GM18873 (cell line): ENCODE data around the gene CATSPER4.

Experiments used
- ATAC-seq: cut with Tn5 transposase; IDR thresholded peaks from one replicate; pipeline ENCODE4 v1.9.1; 2021; ENCODE audit warnings: mild to moderate bottlenecking, moderate library complexity, moderate number of reproducible peaks; ENCODE audit not compliant: unreplicated experiment, low FRiP score

CATSPER4 gene

GRCh38 chr1:26190373-26190987, at the start of gene CATSPER4:
TSS of gene CATSPER4 (plus strand) at chr1:26190602. CDS start at chr1:26190628, 26 bp downstream.
- no peak for ATAC-seq

- ATAC-seq: no peak
Observed at GRCh38 chr1:26142159-26142558, 48.2 kb upstream of the CATSPER4 start.

GRCh38 chr1:26145041-26145959, 45.1 kb upstream of the CATSPER4 start:
- ATAC-seq: no peak

- no peak for ATAC-seq
Observed at GRCh38 chr1:26145960-26146294, 44.5 kb upstream of the CATSPER4 start.

- no peak for ATAC-seq
Observed at GRCh38 chr1:26148887-26149286, 41.5 kb upstream of the CATSPER4 start.

- no peak for ATAC-seq
Observed at GRCh38 chr1:26153966-26154532, 36.4 kb upstream of the CATSPER4 start.

- no peak for ATAC-seq
Observed at GRCh38 chr1:26154750-26155149, 35.7 kb upstream of the CATSPER4 start.

GRCh38 chr1:26155370-26156284, 34.8 kb upstream of the CATSPER4 start:
- ATAC-seq: no peak

- ATAC-seq: no peak
Observed at GRCh38 chr1:26156285-26157038, 33.9 kb upstream of the CATSPER4 start.

- ATAC-seq: no peak
Observed at GRCh38 chr1:26158271-26158907, 32.0 kb upstream of the CATSPER4 start.

GRCh38 chr1:26158908-26159742, 31.3 kb upstream of the CATSPER4 start, which contains the start of gene FAM110D:
TSS of gene FAM110D (plus strand) at chr1:26159079. CDS start at chr1:26161292, 2,213 bp downstream.
- no peak for ATAC-seq

GRCh38 chr1:26159743-26160039, 30.7 kb upstream of the CATSPER4 start:
- no peak for ATAC-seq

- ATAC-seq: no peak
Observed at GRCh38 chr1:26160527-26161414, 29.6 kb upstream of the CATSPER4 start.

GRCh38 chr1:26161415-26162219, 28.8 kb upstream of the CATSPER4 start:
- no peak for ATAC-seq

- no peak for ATAC-seq
Observed at GRCh38 chr1:26162220-26162709, 28.1 kb upstream of the CATSPER4 start.

- ATAC-seq: no peak
Observed at GRCh38 chr1:26163684-26164035, 26.7 kb upstream of the CATSPER4 start.
